ENCODE data around the gene MPO.

Gene MPO

DNA sequence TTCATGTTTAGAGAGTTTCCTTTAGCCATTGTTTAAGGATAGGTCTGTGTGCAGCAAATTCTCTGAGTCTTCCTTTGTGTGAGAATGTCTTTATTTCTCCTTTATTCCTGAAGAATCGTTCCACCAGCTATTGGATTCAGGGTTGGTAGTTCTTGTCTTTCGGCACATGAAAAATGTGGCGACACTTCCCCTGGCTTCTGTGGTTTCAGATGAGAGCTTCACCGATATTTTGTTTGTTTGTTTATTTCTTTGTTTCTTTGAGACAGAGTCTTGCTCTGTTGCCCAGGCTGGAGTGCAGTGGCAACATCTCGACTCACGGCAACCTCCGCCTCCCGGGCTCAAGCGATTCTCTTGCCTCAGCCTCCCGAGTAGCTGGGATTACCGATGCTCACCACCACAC, 18.6 kb downstream of the MPO start:
- DNase-seq = no peak

DNA sequence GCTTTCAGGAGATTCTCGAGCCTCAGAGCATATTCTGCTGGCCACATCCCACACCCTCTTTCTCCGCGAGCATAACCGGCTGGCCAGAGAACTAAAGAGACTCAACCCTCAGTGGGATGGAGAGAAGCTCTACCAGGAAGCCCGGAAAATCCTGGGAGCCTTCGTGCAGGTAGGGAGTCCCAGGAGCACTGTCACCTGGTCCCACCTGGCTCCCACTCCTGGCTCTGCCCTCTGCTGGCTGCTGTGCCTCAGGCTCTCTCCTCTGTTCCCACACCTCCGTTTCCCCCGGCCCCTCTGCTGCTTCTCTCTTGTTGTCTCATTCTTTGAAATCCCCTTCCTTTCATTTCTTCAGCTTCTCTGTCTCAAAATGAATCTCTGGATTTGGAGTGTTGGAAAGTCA, 25.9 kb downstream of the MPO start:
- DNase-seq = peak in 1 of 2 experiments; percentile 60

- DNase-seq = no peak
These were observed 27.7 kb downstream of the MPO start for GRCh38 chr17:58253082-58253481.

GRCh38 chr17:58252141-58252540, 28.6 kb downstream of the MPO start:
- DNase-seq = no peak

DNA sequence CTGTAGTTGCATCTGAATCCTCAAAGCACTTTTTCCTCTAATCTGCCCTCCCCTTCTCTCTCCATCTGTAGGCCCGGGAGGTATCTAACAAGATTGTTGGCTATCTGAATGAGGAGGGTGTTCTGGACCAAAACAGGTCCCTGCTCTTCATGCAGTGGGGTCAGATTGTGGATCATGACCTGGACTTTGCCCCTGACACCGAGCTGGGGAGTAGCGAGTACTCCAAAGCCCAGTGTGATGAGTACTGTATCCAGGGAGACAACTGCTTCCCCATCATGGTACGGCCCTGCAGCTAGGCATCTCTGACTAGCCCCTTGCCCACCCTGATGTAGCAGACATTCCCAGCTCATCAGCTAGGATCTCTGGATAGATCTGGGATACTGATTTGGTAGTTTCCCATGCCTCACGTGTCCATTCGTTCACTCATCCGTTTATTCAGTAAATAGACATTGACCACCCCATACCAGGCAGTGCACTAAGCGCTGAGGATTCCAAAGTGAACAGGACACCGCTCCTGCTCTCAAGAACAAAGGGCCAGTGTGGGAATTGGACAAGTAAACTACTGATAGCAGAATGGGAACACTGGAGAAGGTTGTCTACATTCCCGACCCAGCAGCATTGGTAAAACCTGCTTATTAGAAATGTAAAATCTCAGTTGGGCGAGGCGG, 30.3 kb downstream of the MPO start:
- DNase-seq = no peak

DNA sequence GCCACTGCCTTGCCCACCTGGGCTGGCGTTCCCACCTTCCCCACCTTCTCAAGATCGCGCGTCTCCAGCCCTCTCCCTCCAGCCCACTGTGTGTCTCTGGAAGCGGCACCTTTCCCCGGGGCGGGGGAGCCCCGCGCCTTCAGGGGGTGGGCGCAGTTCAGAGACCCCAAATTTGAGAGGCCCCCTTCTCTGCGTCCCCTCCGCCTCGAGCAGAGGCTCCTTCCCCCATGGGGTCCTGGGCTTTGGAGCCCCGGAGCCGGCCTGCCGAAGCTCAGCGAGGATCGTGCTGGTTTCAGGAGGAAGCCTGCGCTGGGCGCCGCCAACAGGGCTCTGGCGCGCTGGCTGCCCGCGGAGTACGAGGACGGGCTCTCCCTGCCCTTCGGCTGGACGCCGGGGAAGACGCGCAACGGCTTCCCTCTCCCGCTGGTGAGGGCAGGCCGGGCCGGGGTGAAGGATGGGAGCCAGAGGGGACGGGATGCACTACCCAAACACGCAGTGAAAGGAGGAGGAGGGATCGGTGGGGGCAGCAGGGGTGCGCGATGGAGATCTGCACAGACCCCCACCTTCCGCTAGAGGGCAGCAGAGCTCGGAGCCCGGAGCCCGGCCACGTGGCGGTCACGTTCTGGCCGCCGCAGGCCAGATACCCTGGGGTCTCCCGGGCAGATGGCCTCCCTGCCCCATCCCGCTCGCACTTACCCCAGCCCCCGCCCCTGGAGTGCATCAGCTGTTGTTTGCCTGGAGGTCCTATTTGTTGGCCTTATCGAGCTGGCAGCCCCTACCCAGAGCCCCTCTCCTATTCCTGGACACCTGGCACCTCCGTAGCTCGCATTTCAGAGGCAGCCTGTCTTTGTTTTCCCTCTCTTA, 31.2 kb downstream of the MPO start:
- DNase-seq = peak; percentile 43 to 82

GRCh38 chr17:58248955-58249269, 31.8 kb downstream of the MPO start:
- DNase-seq = no peak

- DNase-seq = no peak
These were observed 33.0 kb downstream of the MPO start for GRCh38 chr17:58247511-58248363.

DNA sequence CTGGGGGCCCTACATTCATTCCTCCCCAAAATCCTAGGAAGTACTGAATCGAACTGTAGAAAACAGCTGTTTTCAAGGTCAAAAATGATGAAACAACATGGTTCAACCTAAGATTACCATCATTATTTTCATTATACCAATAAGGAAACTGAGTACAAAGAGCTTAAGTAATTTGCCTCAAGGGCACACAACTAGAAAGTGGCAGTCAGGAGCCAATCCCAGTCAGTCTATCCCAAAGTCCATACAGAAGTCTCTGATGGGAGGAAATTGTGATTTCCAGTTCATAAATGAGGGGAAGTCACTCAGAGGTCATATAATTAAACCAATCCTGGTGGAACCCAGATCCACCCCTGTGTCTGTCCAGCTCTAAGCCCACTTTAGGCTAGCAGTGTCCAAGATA, 34.0 kb downstream of the MPO start:
- DNase-seq = no peak

GRCh38 chr17:58246104-58246740, 34.5 kb downstream of the MPO start:
- no peak for DNase-seq

DNA sequence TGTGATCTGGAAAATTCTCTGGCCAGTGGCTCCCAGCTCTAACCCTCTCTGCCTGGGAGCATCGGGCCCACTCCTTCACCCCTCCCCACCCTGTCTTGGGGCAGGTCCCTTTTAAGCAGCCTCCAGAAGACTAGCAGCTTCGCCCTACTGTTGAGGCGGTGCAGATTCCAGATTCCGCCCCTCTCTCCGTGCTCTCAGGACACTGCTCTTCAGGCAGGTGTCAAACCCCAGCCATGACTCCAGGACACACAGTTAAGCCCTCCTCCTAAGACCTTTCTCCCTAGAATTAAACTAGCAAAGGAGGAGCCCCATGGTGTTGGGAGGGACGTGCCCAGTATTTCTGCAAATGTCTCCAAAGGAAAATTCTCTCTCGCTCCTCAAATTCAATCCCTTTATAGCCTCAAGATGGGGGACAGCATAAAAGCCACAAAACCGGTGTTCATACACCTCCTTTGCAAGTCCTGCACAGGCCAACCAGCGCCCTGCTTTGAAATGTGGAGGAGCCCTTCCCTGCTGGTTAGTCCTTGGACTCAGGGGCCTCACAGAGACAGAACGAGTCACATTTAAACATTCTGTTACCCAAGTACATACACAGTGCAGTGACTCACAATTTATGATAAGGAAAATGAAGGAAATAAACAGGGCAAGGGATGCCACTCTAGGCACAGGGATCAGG, 35.2 kb downstream of the MPO start:
- DNase-seq = no peak

- no peak for DNase-seq
These were observed 35.8 kb downstream of the MPO start for GRCh38 chr17:58244963-58245362.

DNA sequence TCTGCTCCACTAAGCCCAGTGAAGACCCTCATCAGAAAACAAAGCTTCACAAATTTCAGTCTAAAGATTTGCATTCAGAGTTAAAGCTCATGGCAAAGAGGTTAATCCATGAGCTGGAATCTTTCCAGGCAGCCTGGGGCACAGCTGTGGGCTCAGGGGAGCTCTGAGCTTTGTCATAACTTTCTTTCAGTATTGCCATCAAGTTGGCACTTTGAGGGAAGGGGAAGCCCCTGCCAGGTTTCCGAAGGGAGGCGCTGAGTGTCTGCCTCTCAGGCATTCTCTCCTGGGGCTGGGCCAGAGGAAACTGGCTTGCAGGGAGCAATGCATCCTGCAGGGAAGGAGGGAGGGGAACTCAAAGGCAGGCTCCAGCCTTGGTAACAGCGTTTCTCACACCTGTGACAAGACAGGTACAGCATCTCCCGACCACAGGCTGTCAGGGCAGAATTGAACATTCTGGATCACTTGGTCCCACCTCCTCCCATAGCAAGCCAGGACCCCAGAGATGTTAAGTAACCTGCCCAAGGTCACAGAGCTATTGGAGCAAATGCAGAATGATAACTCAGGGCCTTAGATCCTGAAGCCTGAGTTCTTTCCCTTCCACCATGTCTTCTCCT, 38.5 kb downstream of the MPO start:
- no peak for DNase-seq

GRCh38 chr17:58239987-58240386, 40.7 kb downstream of the MPO start:
- no peak for DNase-seq

GRCh38 chr17:58238147-58238634, 42.5 kb downstream of the MPO start, which contains the start of gene LPO:
Gene LPO, plus strand, starts transcription at chr17:58238584. Its CDS starts 4,396 bp downstream, at chr17:58242980.
- DNase-seq = no peak

GRCh38 chr17:58236394-58236793, 44.3 kb downstream of the MPO start:
- no peak for DNase-seq

- DNase-seq = no peak
These were observed 44.9 kb downstream of the MPO start for GRCh38 chr17:58235821-58236220.

GRCh38 chr17:58234512-58234911, 46.2 kb downstream of the MPO start:
- DNase-seq = no peak

- DNase-seq = no peak
These were observed 47.2 kb downstream of the MPO start for GRCh38 chr17:58233543-58233942.

- DNase-seq = no peak
These were observed 48.0 kb downstream of the MPO start for GRCh38 chr17:58232707-58233156.

- no peak for DNase-seq
These were observed 49.1 kb downstream of the MPO start for GRCh38 chr17:58231641-58232040.

GRCh38 chr17:58229881-58230280, 50.9 kb downstream of the MPO start:
- DNase-seq = no peak
